Activated T-cell treated with anti-CD3 and anti-CD28 coated beads, Interleukin-2, amount 50 U/mL, for 48 hours (primary cell): ENCODE data around the gene MRNIP.
"Not testable (repeated sequence)": the region's sequence is repeated elsewhere in the genome, so short reads cannot be mapped to it uniquely, and the experiment has no call there.

Source experiments
- DNase-seq, 2 experiments: peaks; one replicate each; pipeline ENCODE4 v3.0.0-alpha.2; 2020

MRNIP gene

DNA sequence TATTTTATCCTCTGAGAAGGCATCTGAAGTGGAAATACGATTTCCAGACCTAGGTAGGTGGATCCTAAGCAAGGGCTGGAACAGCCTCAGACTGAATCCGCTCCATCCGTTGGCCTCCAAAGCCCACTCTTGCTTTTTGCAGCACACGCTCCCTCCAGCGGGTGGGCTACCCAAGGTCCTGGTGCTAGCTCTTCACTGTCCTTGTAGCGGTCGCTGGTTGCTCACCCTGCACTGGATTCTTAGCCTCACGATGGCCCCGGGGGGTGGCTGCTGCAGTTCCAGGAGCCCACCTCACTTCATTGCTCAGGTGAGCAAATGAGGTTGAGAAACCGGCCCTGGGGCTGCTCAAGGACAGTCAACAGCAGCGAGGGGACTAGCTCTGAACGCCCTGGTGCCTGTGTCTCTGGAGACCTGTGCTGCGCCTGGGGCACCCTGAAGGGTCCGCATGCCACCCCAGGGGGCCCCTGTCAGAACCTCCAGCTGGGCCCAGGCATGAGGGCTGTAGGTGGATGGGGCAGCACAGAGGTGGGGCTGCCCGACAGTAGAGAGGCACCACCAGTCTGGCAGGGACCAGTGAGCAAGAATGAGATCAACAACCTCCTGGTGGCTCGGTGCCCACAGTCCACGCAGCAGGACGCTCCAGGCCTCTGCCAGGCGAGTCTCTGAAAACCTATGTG, 56.3 kb downstream of the MRNIP start:
- no peak for DNase-seq

- DNase-seq = peak; percentile 92 to 93
These were observed 57.1 kb downstream of the MRNIP start for GRCh38 chr5:179801304-179802206.

GRCh38 chr5:179800696-179801201, 57.9 kb downstream of the MRNIP start:
- no peak for DNase-seq

DNA sequence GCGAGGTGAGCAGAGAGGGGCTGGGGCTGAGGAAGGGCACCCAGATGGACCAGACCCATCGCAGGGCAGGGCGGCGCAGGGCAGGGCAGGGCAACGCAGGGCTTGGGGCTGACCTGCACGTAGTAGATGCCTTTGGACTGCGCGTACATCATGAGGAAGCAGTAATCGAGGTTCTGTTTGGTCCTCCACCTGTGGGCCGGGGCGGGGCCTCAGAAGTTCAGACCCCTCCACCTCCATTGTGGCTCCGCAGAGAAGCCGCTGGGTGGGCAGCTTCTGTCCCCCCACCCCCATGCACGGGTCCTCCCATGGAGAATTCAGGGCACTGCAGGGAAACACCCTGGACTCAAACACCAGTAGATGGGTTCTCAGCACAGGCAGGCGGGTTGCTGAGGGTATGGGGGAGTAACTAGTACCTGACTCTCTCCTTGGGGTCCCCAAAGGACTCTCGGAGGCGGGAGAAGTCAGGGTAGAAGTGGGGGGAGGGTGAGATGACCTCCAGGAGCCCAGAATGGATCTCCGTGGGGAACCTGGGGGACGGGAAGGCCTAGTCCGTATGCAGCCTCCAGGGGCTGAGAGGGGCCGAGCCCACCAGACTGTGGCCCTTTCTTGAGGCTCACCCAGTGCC, 58.4 kb downstream of the MRNIP start:
- no peak for DNase-seq

DNA sequence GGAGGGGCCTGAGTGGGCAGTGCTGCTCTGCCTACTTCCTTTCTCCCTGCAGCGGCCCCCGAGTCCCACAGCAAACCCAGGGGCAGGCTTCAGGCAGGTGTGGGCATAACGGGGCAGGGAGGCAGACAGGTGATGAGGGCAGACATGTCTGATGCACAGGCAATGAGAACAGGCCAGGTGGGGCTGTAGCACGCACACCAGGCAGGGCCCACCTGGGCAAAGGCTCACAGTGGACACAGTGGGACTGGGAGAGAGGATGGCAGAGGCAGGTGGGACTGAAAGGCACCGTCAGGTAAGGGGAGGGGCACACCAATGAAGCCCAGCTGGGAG, 59.0 kb downstream of the MRNIP start:
- no peak for DNase-seq

GRCh38 chr5:179798771-179799643, 59.6 kb downstream of the MRNIP start:
- no peak for DNase-seq

DNA sequence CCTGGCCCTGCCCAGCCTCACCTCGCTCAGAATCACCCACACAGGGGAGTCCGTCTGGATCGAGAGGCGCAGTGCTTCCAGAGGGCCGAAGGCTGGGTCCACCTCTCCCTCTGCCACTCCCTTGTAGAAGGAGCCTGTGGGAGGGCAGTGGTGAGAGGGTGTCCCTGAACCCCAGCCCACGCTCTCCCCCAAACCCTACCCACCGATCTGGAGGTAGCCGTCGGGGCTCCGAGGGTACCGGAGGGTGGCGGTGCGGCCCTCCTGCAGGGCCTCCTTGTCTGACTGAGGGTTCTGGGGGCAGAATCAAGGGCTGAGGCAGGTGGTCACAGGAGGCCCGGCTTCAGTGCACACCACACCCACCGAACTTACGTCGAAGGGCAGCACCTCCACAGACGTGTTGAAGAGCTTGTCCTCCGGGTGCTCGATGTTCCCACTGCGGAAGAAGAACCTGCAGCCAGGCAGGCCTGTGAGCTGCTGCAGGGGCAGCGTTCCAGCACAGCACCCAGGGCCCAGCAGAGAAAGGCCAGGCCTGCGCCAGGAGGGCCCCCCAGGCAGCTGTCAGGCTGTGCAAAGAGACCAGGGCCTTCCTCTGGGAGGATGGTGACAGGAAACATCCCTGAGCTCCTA, 60.4 kb downstream of the MRNIP start:
- DNase-seq = no peak

- DNase-seq = no peak
These were observed 60.9 kb downstream of the MRNIP start for GRCh38 chr5:179797741-179798140.

DNA sequence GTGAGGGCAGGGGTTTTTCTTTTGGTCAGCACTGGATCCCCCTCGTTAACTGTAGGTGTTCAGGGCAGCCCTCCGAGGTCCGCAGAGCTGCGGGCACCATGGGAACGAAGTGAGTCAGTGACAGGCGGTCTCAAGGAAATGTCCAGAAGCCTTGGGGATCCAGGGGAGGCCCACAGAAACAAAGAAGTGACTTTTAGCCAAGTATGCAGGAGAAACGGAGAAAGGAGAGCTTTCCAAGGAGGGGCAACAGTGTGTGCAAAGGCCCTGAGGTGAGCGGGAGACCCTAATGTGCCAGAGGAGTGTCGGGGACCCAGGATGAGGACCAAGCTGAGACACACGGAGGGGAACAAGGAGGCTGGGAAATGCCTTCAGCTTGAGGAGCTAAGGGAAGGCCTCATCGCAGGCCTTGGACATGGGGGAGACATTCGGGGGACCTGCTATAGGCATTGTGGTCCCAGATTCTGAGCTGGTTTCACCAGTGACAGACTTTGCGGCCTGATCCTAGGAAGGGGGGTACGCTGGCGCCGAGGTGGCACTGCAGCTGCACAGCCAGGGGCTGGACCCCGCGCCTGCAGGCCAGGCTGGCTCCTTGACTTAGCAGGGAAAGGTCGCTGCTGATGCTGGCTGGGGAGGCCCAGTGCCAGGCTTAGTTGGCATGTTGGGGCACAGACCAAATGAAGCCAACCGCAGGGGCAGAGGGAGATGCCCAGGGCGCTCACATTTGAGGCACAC, 61.6 kb downstream of the MRNIP start:
- DNase-seq = no peak

DNA sequence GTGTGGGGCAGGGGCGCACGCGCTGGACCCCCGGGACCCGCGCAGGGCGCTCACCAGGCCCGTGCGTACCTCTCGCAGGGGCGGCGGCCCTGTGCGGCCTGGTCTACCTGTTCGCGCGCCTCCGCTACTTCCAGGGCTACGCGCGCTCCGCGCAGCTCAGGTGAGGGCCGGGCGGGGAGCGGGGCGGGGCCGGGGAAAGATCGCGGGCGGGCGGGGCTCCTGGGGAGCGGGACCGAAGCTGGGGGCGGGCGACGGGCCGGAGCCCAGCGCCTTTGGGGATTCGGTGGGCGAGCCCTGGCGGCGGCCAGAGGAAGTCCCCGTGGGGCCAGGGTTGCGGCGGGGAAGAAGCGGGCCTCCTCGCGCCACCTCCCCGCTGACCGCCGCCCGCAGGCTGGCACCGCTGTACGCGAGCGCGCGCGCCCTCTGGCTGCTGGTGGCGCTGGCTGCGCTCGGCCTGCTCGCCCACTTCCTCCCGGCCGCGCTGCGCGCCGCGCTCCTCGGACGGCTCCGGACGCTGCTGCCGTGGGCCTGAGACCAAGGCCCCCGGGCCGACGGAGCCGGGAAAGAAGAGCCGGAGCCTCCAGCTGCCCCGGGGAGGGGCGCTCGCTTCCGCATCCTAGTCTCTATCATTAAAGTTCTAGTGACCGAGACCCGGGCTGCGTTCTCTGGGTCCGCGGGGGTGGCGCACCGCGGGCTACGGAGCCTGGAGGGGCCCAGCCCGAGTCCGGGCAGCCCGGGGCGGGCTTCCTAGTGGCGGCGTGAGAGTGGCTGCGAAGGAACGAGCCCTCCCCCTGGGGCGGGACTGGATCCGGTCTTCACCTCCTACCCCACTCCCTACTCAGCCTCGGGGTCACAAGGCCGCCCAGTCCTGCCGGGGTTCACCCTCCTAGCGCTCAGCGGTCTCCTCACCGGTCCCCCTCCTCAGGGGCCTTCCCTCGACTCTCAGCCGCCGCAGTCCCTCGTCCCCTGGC, 62.5 kb downstream of the MRNIP start:
- DNase-seq = peak; percentile 77 to 83

DNA sequence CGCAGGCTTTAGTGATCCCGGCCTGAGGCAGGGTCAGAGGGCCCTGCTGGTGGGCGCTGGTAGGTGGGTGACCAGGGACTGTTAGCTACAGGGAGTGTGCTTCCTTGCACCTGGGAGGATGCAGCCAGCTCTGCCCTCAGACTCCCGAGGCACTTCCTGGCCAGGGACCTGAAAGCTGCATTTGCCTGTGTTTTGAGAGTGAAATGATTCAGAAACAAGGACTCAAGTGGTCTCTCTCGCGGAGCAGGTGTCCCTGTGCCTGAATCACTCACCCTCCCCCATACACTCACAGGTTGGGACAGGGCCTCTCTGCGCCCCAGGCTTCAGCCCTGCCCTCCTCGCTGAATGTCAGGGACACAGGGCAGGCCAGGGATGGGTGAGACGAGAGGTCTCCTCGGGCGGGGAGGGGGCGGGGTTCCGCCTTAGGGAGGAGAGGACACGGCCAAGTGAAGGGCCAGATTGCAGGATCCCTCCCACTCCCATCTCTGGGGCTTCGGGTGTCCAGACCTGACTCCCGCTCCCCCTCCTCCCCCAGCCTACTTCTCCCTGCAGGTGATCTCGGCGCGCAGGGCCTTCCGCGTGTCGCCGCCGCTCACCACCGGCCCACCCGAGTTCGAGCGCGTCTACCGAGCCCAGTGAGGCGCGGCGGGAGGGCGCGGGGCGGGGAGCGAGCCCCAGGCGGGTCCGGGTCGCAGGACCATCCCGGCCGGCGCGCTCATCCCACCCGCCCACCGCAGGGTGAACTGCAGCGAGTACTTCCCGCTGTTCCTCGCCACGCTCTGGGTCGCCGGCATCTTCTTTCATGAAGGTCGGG, 63.4 kb downstream of the MRNIP start:
- peak in 1 of 2 experiments; percentile 46 for DNase-seq

DNA sequence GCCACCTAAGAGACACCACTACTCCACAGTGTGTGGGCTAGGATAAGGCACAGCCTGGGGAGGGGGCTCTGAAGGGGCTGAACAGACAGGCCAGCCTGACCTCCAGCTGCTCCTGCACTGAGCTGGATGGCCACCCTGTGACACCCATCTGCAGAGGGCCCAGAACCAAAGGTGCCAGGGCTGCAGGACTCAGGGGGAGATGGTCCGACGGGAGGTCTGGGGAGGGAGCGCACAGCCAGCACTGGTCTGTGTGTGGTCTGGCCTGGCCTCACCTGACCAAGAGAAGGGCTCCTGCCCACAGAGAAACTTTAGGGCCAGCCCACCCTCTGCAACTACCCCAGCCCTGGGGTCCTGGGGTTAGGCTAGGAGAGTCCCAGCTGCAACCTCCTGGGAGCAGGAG, 64.0 kb downstream of the MRNIP start:
- DNase-seq = peak in 1 of 2 experiments; percentile 32

GRCh38 chr5:179794171-179794570, 64.4 kb downstream of the MRNIP start:
- DNase-seq = no peak

DNA sequence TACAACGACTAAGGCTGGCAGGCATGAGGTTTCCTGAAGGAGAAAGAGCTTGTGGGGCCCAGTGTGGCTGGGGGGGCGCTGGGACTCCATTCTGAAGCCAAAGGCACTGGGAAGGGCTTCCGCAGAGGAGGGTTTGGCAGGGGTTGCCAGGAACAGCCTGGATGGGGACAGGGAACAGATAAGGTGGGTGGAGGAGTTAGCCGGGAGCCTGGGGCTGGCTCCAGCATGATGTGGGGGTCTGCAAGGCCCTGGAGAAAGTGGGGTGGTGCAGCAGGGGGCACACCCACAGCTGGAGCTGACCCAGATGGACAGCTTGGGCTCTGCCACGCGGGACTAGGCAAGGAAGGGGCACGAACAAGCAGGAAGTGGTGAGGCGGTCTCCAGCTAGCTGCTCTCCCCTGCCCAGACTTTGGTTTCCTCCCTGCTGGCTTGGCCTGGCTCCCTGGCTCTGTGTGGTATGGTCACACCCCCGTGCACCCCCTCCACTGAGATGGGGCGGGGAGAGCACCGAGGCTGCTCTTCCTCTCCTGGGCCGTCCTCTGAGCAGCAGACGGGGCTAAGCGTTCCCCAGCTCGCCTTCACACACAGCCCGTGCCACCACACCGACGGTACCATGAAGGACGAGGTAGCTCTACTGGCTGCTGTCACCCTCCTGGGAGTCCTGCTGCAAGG, 65.0 kb downstream of the MRNIP start, which contains the start of gene LTC4S:
Gene LTC4S, plus strand, starts transcription at position 519 of the 672 bp plus-strand sequence. Its CDS starts 95 bp downstream, at position 614.
- peak in 1 of 2 experiments; percentile 43 for DNase-seq

- DNase-seq = no peak
These were observed 65.8 kb downstream of the MRNIP start for GRCh38 chr5:179792612-179793467.

DNA sequence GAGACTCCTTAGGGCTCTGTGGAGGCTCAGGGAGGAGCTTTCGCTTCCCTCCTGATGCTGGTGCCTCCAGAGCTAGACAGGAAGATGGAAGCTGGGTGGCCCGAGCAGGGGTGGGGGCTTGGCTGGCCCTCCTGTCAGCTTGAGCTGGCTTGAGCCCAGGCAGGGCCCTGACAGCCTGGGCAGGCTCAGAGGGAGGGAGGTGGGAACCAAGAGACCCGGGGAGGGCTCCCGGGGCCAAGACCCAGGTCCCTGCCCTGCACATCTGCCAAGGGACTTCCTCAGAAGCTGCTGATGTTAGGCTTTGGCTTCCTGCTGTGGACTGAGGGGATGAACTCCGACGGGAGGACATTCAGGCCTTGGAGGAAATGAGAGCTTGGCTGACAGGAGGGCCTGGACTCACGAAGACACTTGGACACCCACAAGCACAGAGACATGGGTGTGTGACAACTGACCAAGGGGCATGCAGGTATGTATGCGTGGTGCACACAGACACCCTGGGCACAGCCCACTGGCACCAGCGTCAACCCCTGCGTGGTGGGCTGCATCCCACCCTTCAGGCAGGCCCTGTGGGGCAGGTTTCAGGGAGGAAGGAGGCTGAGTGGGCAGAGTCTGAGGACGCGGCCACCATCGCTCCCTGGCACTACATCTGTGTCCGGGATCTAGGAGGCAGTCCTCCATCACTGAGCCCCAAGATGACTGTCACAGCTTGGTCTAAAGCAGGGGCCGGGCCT, 66.6 kb downstream of the MRNIP start:
- no peak for DNase-seq

- not testable (repeated sequence) for DNase-seq
These were observed 69.3 kb downstream of the MRNIP start for GRCh38 chr5:179789278-179789677.
